Activated naive CD4-positive, alpha-beta T cell treated with Interleukin-2 at 50 U/mL for 16 hours (primary cell): ENCODE measurements around the gene LBX2.

ENCODE experiments used
- DNase-seq: peaks from one replicate; pipeline ENCODE4 v3.0.0-alpha.2; 2020

LBX2 gene

GRCh38 chr2:74525717-74526648 is 26.6 kb upstream of the LBX2 start, which contains the start of gene DQX1:
Gene DQX1, minus strand, starts transcription at chr2:74526231. Its CDS starts 502 bp downstream, at chr2:74525729.
- no peak for DNase-seq

GRCh38 chr2:74524955-74525716 is 25.7 kb upstream of the LBX2 start:
- no peak for DNase-seq

GRCh38 chr2:74524005-74524404 is 24.6 kb upstream of the LBX2 start:
- DNase-seq: no peak

- no peak for DNase-seq
Observed at GRCh38 chr2:74522516-74522915, 23.1 kb upstream of the LBX2 start.

DNA sequence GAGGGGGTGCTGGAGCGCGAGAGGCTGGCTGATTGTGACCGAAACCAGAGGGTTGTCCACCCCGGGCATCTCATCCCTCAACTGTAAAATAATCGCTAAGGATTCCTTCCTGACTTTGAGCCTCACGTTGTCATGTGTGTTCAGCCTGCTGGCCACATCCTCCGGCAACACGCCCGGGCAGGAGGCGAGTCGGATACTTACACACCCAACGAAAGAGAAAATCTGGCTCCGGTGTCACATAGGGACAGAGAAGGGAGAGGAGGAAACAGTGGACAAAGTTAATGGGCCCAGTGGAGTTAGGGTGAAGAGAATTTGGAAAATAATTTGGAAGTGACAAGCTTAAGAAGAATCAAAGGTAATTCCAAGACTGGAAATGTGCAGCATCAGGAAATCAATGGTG is 17.2 kb upstream of the LBX2 start:
- no peak for DNase-seq

DNA sequence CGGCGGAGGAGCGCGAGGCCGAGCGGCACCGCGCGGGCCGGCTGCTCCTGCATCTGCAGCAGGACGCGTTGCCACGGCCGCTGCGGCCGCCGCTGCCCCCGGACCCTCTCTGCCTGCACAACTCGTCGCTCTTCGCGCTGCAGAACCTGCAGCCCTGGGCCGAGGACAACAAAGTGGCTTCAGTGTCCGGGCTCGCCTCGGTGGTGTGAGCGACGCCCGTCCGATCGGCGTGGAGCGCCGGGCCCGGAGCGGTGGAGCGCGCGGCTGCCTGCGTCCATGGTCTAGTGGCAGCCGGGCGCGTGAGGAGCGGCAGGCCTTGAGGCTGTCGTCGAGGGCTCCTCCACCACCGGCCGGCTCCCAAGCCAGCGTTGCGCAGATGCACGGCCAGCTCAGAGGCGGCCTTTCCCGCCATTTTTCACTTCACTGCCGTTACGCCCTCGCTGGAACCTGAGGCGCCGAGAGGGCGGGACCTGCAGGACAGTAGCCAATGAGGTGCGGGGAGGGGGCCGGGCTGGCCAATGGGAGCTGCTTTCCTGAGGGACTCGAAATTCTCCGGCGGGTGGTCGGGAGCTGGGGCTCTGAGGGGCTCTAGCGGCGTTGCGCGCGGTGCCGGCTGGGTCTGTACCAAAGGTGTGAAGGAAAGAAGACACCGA is 16.7 kb upstream of the LBX2 start:
- DNase-seq: peak; percentile 83

DNA sequence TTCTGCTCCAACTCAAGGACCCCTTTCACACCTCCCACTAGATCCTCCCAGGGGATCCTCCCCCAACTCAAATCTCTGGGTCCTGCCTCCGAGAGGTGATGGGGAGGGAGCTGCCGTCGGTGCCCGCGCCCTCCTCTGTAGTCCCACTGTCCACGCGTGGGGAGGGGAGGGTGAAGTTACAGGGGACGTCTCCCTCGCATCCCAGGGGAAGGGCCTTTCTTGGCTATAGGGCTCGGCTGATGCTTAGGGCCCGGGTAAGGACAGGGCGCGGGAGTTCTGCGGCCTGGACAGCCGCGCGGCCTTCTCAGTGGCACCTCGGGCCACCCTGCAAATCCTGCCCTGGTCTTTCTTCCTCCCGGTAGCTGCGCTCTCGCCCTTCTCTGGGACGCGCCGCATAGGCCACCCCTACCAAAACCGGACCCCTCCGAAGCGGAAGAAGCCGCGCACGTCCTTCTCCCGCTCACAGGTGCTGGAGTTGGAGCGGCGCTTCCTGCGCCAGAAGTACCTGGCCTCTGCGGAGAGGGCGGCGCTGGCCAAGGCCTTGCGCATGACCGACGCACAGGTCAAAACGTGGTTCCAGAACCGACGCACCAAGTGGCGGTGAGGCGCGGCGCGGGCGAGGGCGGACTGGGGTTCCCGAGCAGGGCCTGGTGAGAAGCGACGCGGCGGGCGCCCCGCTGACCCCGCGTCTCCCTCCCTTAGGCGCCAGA is 16.0 kb upstream of the LBX2 start:
- no peak for DNase-seq

DNA sequence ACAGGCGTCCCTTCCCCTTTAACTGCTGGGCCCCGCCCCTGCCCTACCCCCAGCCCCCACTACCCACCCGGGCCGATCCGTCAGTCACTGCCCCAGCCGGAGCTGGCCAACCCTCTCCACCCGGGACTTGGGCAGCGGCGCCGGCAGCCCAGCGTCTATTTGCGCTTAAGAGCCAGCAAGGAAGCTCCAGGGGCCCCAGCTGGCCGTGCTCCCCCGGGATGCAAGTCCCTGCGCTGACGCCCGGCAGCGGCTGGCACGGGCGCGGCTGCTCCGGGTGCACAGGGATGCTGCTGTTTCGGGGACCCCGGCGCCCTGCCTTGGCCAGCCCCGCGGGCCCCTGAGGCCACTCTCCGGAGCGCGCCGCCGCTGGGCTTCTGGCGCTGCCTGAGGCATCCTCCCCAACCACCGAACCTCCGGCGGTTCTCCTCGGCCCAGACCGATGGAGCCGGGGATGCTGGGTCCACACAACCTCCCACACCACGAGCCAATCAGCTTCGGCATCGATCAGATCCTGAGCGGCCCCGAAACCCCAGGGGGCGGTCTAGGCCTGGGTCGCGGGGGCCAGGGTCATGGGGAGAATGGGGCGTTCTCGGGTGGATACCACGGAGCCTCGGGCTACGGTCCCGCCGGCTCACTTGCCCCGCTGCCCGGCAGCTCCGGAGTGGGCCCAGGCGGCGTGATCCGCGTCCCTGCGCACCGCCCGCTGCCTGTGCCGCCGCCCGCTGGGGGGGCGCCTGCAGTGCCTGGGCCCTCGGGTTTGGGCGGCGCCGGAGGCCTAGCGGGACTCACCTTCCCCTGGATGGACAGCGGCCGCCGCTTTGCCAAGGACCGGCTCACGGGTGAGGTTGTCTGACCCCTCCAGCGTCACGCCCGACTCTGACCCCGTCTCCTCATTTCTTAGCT is 15.2 kb upstream of the LBX2 start, which contains the start of gene TLX2:
TLX2 (plus strand) TSS at position 83 of the 903 bp plus-strand sequence; CDS start at position 440, 357 bp downstream.
- no peak for DNase-seq

DNA sequence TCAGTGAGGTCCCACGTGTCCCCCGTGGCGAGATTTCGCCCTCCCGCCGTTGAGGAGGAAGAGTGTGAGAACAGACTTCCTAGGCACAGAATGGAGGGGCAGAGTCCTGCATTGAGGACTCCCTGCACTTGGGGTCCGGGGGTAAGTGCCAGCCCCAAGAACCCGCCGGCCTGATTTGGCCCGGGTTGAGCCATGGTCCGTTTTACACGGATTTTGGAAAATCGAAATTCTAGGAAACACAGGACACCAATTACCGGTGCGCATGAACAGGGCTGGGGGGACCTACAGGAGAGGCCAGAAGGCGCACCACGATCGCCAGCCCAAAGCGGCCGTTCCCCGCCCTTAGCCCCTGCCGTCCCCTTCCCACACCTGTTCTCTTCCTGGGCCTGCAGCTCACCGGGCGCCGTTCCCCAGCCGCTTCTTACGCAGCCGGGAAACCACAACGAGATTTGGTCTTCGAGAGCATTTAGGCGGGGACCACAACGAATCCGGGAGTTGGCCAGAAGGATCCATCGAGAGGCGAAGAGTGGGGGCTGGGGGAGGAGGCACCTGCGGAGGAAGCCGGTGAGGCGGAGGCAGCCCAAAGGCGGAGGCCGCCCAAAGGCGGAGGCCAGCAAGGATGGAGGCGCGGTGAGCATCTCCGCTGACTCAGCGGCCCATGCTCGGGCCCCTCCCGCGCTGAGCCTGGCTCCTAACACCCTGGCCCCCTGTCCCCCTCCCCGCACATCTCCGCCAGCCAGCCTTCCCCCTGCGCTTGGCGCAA is 14.4 kb upstream of the LBX2 start:
- DNase-seq: peak; percentile 36

- no peak for DNase-seq
Observed at GRCh38 chr2:74512744-74513604, 13.6 kb upstream of the LBX2 start.

- DNase-seq: no peak
Observed at GRCh38 chr2:74511104-74511989, 11.9 kb upstream of the LBX2 start.

GRCh38 chr2:74510272-74510671 is 10.9 kb upstream of the LBX2 start:
- DNase-seq: no peak

DNA sequence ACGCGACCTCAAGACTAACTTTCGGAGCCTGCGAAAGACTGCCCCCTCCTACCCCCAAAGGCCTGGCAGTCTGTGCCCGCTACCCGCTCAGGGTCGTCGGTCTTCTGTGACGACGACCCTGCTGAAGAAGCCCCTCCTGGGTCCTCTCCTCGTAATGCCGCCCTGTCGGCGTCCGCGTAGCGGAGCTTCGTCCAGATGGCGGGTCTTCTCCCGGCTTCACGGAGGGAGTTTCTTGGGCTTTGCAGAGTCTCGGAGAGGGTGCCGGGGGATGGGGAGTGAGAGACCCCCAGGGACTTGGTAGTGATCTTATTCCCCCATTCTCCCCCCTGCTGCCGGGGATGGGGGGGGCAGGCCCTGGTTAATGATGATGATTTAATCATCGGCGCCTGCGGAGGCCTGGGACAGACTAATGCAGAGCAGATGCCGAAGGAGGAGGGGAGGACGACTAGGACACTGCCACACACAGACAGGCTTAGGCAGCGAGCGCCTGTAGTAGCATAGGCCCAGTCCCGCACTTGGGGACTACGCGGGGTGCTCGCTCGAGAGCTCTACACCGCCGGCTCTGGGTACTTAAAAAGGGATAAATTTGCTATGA is 8.6 kb upstream of the LBX2 start:
- DNase-seq: peak; percentile 18

DNA sequence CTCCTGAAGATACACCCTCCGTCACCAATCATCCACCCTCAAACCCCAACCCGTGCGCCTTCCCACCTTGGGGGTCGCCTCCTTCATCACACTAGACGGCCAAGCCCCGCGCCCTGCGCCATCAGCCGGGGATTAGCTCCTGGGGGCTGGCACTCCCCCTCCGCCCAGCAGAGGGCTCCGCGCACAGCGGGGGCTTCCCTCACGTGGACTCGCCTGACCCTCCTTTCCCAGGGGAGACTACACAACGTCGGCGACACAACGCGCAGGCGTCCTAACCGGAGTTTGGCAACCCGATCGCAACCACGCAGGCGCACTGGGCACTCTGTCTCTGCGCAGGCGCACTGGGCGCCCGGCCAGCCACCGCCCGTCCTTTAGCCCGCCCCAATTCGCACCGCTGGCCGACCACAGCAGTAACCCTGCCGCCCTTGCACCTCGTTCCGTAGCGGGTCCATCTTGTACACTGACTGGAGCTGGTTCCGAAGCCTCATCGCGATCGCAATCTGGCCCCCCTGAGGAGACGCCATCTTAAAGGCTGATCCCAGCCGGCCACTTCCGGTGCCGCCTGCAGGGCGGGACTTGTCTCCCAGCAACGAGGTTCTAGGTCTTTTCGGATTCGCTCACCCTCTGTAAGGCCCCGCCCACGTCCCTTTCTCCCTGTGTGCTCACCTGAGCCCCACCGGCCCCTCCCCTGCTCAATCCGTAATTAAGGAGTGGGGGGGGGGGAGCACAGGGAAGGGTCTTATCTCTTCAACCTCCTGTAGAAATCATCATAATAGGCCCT is 7.9 kb upstream of the LBX2 start, which contains the start of gene PCGF1:
PCGF1 (minus strand) TSS at position 551 of the 781 bp plus-strand sequence; CDS start at position 524, 27 bp downstream.
- DNase-seq: peak; percentile 99

DNA sequence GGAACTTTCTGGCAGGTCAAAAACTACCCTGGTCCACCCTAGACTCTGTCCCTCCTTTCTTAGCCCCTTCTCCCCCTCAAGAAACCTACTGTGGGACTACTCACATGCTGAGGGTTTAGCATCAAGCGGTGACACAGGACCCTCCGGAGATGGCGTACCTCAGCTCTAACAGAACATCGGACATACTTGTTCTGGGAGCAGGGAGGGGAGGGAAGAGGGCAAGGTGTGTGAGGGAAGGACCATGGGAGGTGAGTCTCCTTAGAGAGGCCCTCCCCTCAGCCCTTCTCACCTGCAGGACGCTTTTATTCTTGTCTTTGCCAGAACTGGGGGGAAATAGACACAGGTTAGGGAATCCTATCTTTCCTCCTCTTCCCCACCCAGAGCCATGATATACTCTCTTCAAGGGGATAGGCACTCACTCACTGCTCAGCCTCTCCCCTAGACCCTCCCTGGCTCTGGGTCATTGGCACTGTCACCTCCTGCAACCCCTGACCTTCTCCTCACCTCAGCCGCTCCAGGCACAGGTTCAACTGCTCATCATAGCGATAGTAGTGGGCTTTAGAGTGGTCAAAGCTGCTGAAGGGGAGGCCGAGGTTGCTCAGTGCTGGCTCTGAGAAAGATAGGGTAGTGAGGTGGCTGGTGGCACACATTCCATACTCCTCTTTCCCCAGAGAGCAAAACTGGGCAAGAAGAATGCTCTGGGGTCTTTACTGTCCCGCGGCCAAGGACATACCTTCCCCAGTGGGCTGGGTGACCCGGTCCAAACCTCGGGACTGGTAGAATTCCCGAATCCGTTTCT is 6.2 kb upstream of the LBX2 start:
- DNase-seq: no peak

GRCh38 chr2:74504591-74504990 is 5.2 kb upstream of the LBX2 start:
- DNase-seq: no peak
